GM18873 (cell line): ENCODE measurements around the gene ATP8A2.

ENCODE experiments used
- ATAC-seq: cut with Tn5 transposase; IDR thresholded peaks from one replicate; pipeline ENCODE4 v1.9.1; 2021; ENCODE audit warnings: mild to moderate bottlenecking, moderate library complexity, moderate number of reproducible peaks; ENCODE audit not compliant: unreplicated experiment, low FRiP score

The ATP8A2 gene

DNA sequence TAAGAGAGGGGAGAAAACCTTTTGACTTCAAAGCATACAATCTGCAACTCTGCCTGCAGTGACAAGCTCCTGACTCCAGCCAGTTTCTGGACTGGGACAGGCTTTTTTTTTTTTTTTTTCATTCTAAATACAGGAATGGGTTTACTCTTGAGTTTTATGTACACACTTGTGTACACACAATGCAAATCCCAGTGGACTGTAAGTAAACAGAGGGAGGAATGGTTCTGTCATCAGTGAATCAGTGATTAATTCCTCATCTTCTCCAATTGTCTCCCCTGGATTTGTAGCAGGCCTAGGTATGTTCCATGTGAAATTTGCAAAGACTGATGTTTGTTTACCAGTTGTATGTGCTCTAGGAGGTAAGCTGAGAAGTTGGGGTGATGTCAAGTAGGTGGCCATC is 495.3 kb downstream of the ATP8A2 start:
- ATAC-seq, result no peak

DNA sequence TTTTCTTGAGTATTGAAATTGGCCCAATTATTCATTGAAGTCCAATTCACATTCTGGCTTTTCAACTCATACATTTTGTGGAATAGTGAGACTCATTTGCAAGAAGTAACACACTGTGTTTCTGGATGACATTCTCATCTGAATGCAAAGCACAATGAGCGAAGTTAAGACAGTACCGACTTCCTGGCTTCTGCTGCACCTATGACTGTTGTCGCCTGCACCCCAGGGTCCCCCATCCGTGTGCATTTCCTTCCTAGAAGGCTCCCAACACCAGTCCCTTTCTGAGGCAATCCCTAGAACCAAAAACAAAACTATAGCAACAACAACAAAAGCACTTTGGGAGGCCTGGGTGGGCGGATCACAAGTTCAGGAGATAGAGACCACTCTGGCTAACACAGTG is 496.7 kb downstream of the ATP8A2 start:
- ATAC-seq, result no peak

DNA sequence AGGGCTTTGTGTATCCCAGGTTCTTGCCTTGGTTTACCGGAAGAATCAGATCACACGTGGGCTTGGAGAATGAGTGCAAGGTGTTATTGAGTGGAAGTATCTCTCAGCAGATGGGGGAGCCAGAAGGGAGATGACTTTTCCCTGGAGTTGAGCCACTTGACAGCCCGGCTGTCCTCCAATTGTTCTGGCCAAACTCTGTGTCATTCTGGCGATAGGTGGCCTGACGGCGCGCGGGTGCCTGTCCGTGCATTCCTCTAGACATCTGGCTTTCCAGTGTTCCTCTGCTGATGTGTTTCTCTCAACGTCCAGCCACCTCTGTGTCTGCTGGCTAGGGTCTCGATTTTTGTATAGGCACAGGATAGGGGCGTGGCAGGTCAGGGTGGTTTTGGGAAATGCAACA is 498.2 kb downstream of the ATP8A2 start:
- no peak for ATAC-seq

DNA sequence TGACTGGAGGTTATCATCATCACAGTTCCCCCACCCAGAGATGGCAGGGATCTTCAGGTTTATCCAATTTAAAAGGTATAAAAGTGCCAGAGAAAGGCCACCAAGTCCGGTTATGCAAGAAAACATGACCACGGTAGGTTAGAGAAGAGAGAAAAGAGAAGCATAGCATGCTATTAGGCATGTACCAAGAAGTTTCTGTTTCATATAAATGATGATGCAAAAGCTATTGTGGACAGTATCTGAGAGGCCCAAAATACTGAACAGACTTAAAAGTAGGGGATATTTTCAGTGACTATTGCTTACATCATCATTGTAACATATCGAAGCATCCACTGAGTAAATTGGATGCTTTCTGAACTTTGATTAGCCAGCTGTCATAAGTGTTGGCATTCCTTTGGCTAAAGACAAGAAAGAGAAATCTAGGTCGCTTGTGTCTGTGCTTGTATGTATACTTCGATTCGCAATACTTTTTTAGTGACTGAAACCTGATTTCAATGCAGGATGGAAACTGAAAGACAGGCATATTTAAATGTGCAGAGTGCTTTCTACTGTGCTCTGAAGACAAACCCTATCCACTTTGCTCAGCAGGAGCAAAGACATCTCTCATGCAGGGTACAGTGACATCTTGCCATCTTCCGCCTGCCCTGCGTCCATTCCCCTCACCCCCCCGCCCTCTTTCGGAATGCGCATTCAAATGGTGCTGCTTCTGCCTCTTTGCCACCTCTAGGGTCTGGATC is 499.8 kb downstream of the ATP8A2 start:
- no peak for ATAC-seq

DNA sequence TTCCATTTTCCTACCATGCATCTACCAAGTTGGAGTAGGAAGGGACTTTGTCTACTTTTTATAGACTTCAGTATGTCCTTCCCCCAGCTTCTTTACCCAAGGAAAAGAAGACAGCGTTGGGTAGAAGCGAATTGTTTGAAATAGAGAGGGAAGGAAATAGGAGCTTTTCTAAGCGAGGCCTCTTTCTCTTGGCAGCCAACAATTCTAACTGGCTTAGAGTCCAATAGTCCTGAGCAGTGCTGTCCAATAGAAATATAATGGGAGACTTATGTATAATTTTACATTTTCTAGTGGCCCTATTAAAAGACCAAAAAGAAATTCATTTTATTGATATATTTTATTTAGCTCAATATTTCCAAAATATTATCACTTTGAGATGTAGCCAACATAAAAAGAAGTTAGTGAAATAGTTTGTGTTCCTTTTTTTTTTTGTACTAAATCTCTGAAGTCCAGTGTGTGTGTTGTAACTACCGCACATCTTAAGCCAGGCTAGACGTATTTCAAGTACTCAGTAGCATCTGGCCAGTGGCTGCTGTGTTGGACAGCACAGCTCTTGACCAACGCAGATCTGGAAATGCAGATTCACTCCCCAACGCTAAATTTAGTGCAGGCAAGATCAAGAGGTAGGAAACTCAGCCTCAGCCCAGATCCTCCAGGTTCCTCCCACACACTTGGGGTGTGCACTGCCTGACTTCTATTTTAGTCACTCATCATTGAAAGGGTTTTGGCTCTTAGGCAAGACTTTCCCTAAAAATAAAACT is 500.9 kb downstream of the ATP8A2 start:
- no peak for ATAC-seq

DNA sequence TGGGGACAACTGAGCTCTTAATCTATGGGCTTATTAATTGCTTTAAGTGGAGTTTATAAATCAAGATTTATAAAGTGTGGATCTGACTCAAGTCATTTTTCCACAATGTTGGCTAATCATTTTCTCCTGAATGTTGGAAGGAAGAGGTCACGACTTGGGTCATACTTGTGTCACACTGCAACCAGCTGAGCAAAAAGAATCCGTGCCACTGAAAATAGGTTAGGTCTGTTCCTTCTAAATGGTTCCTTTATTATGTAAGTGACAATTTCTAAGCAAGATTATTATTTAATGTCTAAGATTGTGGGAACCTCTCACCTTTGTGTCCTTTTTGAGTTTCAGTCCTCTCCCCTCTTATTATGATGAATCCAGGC is 501.5 kb downstream of the ATP8A2 start:
- ATAC-seq, result no peak

DNA sequence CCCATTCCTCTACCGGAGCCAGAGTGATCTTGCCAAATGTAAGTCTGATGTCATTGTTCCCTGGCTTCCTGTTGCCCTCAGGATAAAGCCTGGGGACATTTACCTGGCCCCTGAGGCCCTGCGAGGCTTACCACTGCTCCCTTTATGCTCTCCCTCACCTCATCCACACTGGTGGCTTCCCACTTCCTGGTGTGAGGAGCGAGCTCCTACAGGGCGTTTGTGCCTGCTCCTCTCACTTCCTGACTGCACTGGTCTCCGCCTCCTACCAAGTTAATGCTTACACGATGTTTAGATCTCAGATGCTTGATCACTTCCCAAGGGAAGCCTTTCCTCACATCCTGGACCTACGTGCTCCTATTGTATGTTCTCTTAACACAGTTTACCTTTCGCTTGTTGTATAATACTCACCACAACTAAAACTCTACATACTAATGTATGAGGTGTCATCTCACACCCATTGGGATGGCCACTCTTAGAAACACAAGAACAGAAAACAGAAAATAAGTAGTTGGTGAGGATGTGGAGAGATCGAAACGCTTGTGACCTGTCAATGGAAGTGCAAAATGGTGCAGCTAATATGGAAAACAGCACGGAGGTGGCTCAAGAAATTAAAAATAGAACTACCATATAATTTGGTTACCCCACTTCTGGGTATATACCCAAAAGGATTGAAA is 502.4 kb downstream of the ATP8A2 start:
- ATAC-seq, result no peak

DNA sequence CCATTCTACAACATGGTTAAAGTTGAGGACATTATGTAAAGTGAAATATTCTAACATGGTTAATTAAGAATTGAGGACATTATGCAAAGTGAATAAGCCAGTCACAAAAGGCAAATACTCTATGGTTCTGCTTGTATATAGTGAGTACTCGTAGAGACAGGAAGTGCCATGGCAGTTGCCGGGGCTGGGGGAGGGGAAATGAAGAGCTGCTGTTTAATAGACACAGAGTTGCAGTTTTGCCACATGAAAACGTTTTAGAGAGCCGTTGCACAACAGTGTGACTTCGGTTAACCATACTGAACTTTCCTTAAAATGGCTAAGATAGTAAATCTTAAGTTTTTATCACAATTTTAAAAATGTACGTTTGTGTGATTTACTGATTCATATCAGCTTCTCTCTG is 503.1 kb downstream of the ATP8A2 start:
- no peak for ATAC-seq

DNA sequence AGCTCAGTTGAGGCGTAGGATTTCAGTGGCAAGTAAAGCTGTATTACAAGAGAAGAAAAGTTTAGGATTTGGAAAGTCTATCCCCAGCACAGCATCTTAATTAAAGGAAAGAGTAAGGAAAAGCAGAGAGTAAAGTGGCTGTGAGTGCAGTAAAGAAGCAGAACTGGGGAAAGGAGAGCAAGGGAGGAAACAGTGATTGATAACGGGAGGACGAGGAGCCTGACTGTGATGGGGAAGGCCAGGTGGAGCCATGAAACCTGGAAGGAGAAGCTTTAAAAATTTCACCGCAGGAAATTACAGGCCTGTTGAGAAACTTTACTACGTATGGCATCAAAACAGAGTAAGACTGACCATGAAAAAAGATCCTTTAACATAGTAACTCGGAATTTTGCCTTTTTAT is 504.5 kb downstream of the ATP8A2 start:
- ATAC-seq, result no peak

DNA sequence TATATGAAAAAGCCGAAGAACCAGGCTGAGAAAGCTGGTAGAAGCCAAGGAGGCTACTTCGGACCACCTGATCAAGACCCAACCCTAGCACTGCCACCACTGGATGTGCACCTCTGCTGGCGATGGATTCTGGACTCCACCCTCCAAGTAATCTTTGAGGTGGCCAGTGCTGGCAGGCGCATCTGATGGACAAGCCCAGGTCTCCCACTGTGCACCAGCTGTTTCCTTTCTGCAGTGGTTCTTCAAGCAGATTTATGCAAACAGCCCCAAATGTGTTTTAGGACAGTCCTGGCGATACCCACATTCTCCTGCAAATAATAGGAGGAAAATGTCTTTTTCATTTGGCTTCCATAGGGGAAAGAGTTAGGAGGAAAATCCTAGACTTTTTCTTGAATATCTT is 507.7 kb downstream of the ATP8A2 start:
- ATAC-seq, result no peak

DNA sequence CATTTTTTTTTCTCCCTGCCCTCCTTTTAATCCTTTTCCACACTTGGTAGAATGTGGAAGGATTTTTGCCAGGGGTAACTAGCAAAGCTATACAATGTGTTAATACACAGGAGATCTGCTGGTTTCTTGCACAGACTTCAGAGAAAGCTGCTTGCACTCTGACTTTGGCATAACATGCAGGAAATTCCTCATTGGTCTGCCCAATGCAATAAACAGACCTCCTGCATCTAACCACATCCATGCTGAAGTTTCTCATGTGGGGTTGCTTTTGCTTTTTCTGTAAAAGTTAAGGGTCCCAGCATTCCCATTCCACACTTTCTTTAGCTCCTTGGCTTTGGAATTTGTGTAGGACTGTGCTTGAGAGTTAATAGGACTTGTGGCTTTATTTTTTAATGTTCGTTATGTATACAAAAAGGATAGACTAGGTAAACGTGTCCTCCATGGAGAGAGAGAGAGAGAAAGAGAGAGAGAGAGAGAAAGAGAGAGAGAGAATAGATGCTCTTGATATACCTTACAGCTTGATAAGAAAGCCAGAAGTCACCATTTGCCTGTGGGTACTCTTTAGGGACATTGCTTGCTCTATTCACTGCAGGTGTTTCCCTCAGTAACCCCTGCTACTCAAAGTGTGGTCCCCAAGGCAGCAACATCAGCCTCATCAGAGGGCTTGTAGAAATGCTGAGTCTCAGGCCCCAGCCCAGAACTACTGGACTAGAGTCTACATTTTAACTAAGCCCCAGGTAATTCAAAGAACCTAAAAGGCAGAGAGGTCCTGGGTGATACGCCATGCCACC is 509.6 kb downstream of the ATP8A2 start:
- ATAC-seq, result no peak

DNA sequence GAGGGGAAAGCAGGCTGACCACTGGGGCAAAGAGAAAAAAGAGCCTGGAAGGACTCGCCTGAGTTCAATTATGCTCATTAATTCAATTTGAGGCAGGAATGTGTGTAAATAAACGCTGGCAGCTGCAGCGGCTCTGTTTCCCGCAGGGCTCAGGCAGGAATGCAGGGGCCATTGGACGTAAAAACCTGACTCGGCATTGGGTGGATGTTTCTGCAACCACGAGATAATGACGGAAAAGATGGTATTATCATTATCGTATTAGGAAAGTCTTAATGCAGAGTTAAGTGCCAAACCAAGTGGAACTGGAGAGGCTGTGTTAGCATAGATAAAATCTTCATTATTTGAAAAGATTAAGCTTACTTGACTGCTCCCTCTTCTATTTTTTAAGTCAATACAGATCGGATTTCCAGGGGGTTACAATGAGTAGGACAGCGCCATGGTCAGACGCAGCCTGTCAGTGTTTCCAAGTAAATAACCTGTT is 510.2 kb downstream of the ATP8A2 start:
- ATAC-seq, result no peak

DNA sequence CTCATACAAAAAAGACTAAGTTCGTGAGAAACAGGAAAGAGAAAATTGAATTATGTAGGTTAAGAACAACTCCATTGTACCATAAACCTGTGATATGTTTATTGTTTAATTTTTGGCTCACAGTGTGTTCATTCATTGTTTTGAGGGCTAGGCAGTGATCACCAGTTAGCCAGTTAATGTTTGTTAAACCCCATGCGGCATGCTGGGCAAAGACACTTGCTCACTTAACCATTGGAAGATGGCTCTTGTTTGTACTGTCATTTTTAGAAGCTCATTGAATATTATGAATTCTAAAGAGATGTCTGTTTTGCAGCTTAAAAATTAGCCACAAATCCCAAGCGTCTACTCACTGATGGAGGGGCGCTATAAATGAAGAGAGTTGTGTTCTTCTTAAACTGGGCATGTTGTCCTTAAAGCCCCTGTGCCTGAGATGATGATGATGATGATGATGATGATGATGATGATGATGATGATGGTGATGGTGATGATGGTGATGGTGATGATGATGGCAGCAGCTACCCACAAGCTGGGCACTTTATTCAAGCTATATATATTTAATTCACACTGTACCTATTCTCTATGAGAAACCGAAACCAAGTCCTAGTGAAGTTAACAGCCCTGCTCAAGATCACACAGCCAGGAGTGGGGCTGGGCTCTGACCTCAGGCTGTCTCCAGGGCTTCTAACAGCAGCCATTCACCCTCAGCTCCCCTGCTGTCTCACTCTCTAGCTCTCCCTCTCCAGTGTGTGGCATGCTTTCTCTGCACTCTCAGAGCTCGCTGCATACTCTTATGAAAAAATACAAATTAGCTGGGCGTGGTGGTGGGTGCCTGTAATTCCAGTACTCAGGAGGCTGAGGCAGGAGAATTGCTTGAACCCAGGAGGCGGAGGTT is 510.9 kb downstream of the ATP8A2 start:
- no peak for ATAC-seq

DNA sequence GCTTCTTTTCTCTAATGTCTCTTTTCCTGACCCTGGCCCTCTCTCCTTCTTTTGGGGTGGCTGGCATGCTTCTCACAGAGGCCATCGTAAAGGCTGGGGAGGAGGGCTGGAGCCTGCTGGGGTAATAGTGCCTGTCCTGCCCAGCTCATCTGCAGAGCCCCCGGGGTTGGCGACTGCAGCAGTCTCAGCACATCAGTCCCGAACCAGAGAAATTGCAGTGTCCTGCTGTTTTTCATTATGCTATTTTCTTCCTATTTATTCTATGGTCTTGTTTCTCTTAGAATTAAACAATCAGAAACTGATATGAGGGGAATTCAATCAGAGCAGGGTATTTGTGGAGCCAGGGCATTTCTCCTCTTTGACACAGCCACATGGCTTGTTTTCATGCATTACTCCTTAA is 513.6 kb downstream of the ATP8A2 start:
- no peak for ATAC-seq

DNA sequence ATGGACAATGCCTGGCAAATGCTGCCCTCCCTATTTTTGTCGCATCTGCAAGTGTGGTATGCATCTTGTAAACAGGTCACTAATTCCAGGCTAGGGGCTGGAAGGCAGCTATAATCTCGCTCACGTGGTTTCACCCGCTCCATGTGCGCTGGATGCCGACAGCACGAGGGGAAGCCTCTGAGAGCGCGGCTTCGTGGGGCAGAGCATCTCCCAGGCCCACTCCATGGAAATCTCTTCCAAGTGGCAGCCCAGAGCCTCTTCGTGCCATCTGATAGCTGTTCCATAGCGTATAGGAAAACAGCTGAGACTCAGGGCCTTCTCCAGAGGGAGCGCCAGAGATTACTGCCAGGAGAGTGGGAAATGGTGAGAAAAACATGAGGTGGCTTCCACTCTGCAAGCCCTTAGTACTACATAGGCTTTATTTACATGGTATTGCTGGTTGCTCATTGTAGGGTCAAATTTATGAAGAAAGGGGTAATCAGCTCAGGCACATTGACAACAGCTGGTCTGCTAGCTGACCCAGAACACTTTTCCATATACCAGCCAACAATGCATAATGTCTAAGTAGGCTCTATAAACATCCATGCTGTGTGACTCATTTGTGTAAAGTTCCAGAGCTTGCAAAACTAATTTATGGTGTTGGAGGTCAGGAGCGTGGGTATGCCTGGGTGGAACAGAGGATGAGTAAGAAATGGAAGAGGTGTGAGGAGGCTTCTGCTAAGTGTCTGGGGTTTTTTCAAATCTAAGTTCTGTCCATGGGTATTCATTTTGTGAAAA is 514.9 kb downstream of the ATP8A2 start:
- no peak for ATAC-seq

DNA sequence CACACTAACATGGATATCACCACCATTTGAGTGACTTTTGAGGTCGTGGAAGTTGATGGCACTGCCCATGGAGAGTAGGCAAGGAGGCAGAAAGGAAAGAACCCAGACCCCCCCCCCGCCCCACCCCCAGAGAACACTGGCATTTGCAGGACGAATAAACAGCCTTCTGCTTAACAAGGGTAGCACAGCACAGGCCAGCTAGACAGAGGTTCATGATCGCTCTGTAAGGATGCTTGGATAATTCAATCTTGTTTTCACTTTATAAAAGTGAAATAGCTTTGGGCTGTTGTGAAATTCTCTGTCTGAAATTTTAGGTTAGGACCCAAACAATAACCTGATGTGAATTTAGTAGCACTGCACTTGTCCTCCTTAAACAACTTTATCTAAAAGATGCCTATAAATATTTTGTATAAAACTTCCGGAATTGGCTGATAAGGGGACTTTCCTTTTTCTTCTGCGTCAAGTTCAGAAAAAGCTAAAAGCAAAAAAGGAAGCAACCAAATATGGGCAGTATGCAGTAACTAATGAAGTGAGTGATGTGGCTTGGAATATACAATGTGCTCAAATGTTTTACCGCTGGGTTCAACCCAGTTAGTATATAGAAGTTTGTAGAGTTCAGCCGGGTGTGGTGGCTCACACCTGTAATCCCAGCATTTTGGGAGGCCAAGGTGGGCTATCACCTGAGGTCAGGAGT is 516.3 kb downstream of the ATP8A2 start:
- no peak for ATAC-seq

DNA sequence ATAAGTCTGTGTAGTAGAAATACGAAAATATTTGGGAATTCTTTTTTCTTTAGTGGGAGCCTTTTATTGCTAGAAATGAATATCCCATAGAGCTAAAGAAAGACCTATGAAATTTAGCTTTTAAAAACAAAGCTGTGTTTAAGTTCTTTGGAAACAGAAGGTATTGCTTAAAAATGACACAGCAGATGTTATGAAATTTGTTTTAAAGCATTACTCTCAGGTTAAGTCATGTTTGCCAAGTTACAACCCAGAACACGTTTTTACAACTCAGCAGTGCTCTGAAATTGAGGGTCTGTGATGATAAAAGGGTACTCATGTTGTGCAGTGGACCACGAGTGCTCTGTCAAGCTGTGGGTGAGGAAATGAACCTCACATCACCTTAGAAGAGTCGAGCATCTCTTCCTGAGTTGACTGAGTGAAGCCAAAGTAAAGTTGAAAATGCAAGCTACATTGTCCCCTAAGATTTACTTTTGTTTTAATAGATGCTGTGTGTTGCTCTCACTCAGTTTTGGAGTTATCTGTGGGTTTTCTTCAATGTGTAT is 519.0 kb downstream of the ATP8A2 start:
- no peak for ATAC-seq

DNA sequence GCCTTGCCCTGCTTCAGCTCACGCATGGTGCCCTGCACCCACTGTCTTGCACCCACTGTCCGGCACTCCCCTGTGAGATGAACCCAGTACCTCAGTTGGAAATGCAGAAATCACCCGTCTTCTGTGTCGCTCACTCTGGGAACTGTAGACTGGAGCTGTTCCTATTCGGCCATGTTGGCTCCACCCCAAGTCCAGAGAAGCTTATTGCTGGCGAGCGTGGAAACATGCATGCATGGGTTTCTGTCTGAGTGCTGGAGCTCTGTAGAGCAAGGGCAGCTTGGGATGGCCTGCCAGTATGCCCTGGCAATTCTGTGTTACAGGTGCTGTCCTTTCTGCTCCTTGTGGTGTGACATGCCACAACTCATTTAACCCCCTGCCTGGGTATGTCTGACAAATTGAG is 527.2 kb downstream of the ATP8A2 start:
- no peak for ATAC-seq
